Endothelial cell of umbilical vein (primary cell): Measurements from ENCODE around the gene TASOR. TPM values are rescaled to one million over a fixed set of nuclear protein-coding genes. Genes with fewer than 3 reads are reported as not detected.

Experiments used
- BruUV-seq: library from RNA; stranded (reverse); fragments of 400-500 nt; replicated peaks from 2 replicates; lab custom pipeline; 2021; lab: Mats Ljungman, UMichigan
- CTCF ChIA-PET: fragments of 300-600, 350-600 bp; sonication (Branson Sonifier 250); formaldehyde crosslinking; loops from one replicate; lab custom pipeline; 2021; ENCODE audit warnings: antibody characterized with exemption, inconsistent platforms; lab: Charles Lee
- POLR2A ChIA-PET: fragments of 300-600, 350-600 bp; sonication (Branson Sonifier 250); formaldehyde crosslinking; loops from one replicate; lab custom pipeline; 2021; ENCODE audit warnings: antibody characterized with exemption, inconsistent platforms; lab: Charles Lee
- DNase-seq: peaks from one replicate; pipeline ENCODE4 v3.0.0-alpha.2; 2011; ENCODE audit warnings: low read depth, low spot score
- FAIRE-seq: peaks from 2 replicates; lab custom pipeline; 2011; peaks lifted over from hg19 to GRCh38; lab: Jason Lieb, UNC
- H2AFZ ChIP-seq: 2 replicates; pipeline ENCODE4 v1.6.0; 2012; ENCODE audit warnings: low read depth, low read length, control low read depth, inconsistent platforms
- H3K27ac ChIP-seq: 2 replicates; pipeline ENCODE4 v1.5.1; 2011; ENCODE audit warnings: low read depth, mild to moderate bottlenecking, control low read depth, low read length, moderate library complexity; ENCODE audit not compliant: insufficient read depth
- H3K27me3 ChIP-seq, 2 experiments: 2 replicates each; pipeline versions ENCODE4 v1.6.0 to v1.6.1; 2011; ENCODE audit warnings: low read length in 2 of 2, mixed read lengths in 1 of 2; ENCODE audit not compliant: control insufficient read depth in 2 of 2, insufficient read depth in 2 of 2
- H3K36me3 ChIP-seq, 2 experiments: 2 replicates in 1 of 2; 3 replicates in 1 of 2; pipeline ENCODE4 v1.5.1; 2011; ENCODE audit warnings: low read length in 2 of 2, mild to moderate bottlenecking in 1 of 2, moderate library complexity in 1 of 2; ENCODE audit not compliant: control insufficient read depth in 2 of 2, insufficient read depth in 2 of 2; ENCODE audit errors: extremely low read depth in 1 of 2
- H3K4me1 ChIP-seq: 3 replicates; pipeline ENCODE4 v1.5.1; 2011; ENCODE audit warnings: mild to moderate bottlenecking, low read length; ENCODE audit not compliant: control insufficient read depth, insufficient read depth; ENCODE audit errors: extremely low read depth
- H3K4me2 ChIP-seq: 2 replicates; pipeline ENCODE4 v1.6.1; 2011; ENCODE audit warnings: low read length, control low read depth, mixed read lengths; ENCODE audit not compliant: insufficient read depth
- H3K4me3 ChIP-seq, 3 experiments: fragments of 200-600 bp in 1 of 3; sonication (generic), shearing (Covaris generic) in 1 of 3; replicated peaks in 1 of 3; 2 replicates each; pipeline ENCODE4 v1.5.1; 2011 to 2016; ENCODE audit warnings: control low read depth in 3 of 3, low read length in 3 of 3, mild to moderate bottlenecking in 2 of 3, inconsistent platforms in 1 of 3, low read depth in 1 of 3, moderate library complexity in 1 of 3; ENCODE audit not compliant: insufficient read depth in 1 of 3
- H3K79me2 ChIP-seq: 2 replicates; pipeline ENCODE4 v1.6.0; 2012; ENCODE audit warnings: low read length, inconsistent platforms; ENCODE audit not compliant: control insufficient read depth, insufficient read depth
- H3K9ac ChIP-seq: replicated peaks from 2 replicates; pipeline ENCODE3; 2011; ENCODE audit warnings: low read length, control low read depth; ENCODE audit not compliant: insufficient read depth; ENCODE audit errors: extremely low read depth
- H3K9me1 ChIP-seq: replicated peaks from 3 replicates; pipeline ENCODE4 v1.6.0; 2011; ENCODE audit warnings: mild to moderate bottlenecking, low read length; ENCODE audit not compliant: control insufficient read depth, insufficient read depth; ENCODE audit errors: extremely low read depth
- H3K9me3 ChIP-seq: replicated peaks from 2 replicates; pipeline ENCODE4 v1.5.1; 2012; ENCODE audit warnings: low read length, inconsistent platforms; ENCODE audit not compliant: control insufficient read depth, insufficient read depth
- H4K20me1 ChIP-seq: replicated peaks from 2 replicates; pipeline ENCODE3; 2011; ENCODE audit warnings: mild to moderate bottlenecking, low read length; ENCODE audit not compliant: control insufficient read depth, insufficient read depth; ENCODE audit errors: extremely low read depth
- CTCF ChIP-seq, 2 donors: IDR thresholded peaks; 1 replicate in 1 of 2; 2 replicates in 1 of 2; pipeline ENCODE4 v1.5.1; 2011; ENCODE audit warnings: low read length in 2 of 2, mild to moderate bottlenecking in 2 of 2, moderate library complexity in 2 of 2, control low read depth in 1 of 2, inconsistent platforms in 1 of 2, low read depth in 1 of 2; ENCODE audit not compliant: insufficient read depth in 1 of 2; ENCODE audit errors: extremely low read depth in 1 of 2
- EZH2 ChIP-seq: IDR thresholded peaks from 2 replicates; pipeline ENCODE4 v1.6.1; 2012; ENCODE audit warnings: borderline replicate concordance, low read depth, mild to moderate bottlenecking, moderate library complexity, low read length, inconsistent platforms; ENCODE audit not compliant: severe bottlenecking
- FOS ChIP-seq: IDR thresholded peaks from 2 replicates; pipeline ENCODE4 v1.6.1; 2011; ENCODE audit warnings: mild to moderate bottlenecking, low read length, moderate library complexity, borderline replicate concordance; ENCODE audit not compliant: insufficient read depth
- GATA2 ChIP-seq: IDR thresholded peaks from 2 replicates; pipeline ENCODE4 v1.7.0; 2011; ENCODE audit warnings: low read depth, mild to moderate bottlenecking, moderate library complexity, mixed read lengths, low read length; ENCODE audit not compliant: insufficient read length, insufficient read depth
- JUN ChIP-seq: IDR thresholded peaks from 2 replicates; pipeline ENCODE4 v1.6.1; 2011; ENCODE audit warnings: borderline replicate concordance, low read depth; ENCODE audit not compliant: insufficient read length, insufficient read depth
- MAX ChIP-seq: IDR thresholded peaks from 2 replicates; pipeline ENCODE4 v1.6.1; 2011; ENCODE audit not compliant: insufficient read depth, insufficient read length
- MYC ChIP-seq: IDR thresholded peaks from one replicate; pipeline ENCODE4 v1.6.1; 2011; ENCODE audit warnings: mild to moderate bottlenecking, low read depth, low read length
- POLR2A ChIP-seq: IDR thresholded peaks from 2 replicates; pipeline ENCODE4 v1.6.1; 2012; ENCODE audit warnings: low read depth, mild to moderate bottlenecking, control low read depth, low read length
- POLR2AphosphoS5 ChIP-seq: IDR thresholded peaks from 2 replicates; pipeline ENCODE4 v1.6.1; 2012; ENCODE audit warnings: low read depth, mild to moderate bottlenecking, control low read depth, low read length, moderate library complexity; ENCODE audit not compliant: insufficient read depth
- dilution Hi-C: fragments of 300-500 bp; cut with MboI; formaldehyde crosslinking; loops from one replicate; pipeline ENCODE4 v1.15.0; 2019; ENCODE audit warnings: low sequenced_read_pairs; ENCODE audit not compliant: extremely low pct_ligation_motif_present
- intact Hi-C: fragments of 100-400 bp; cut with micrococcal nuclease; formaldehyde crosslinking; loops from one replicate; pipeline ENCODE4 v1.10.0; 2022
- polyA plus RNA-seq, 4 experiments: library from polyadenylated mRNA; depleted of rRNA in 3 of 4; stranded (reverse) in 3 of 4; unstranded in 1 of 4; fragments of >200 nt; gene quantifications; 2 replicates each; pipeline versions ENCODE4 v1.2.1 to v1.2.3, GENCODE V29; 2011 to 2012; ENCODE audit warnings: missing spikeins in 1 of 4
- total RNA-seq: library from RNA; stranded (reverse); gene quantifications from 2 replicates; pipeline ENCODE4 v1.2.3, GENCODE V29; 2021

TASOR gene
- total and polyA plus RNA-seq, 2 donors (not counting 3 experiments of a cell fraction or from before 2014, with no cell fraction given), result 11.2 to 44.5 TPM

GRCh38 chr3:56706629-56707028 is 23.6 kb upstream of the TASOR start:
- intact Hi-C loops (no loop called here), dilution Hi-C loops (no loop called here)
- Histone ChIP-seq H3K9me3 (no peaks in the 10 kb centered on the region), H2AFZ (no peak overlapping the region), H4K20me1 (no peaks in the 10 kb centered on the region), H3K4me3 (no peak overlapping the region), H3K27me3 (no peaks in the 10 kb centered on the region), H3K4me2 (no peak overlapping the region), H3K4me1 (no peaks in the 10 kb centered on the region), H3K79me2 (no peaks in the 10 kb centered on the region), H3K9ac (no peak overlapping the region), H3K27ac (no peak overlapping the region), H3K9me1 (no peaks in the 10 kb centered on the region), H3K36me3 (no peaks in the 10 kb centered on the region)
- no peak for DNase-seq
- ChIA-PET POLR2A (no interaction called here), CTCF (interaction anchor here (3.7 to 5.5 kb wide), 2 partner anchors 94 to 282 kb away, joined by 109 to 249 read pairs; partner anchors contain the start of gene ARHGEF3)
- BruUV-seq, result no TSS peak
- TF ChIP-seq JUN, result no peak
- no peak for TF ChIP-seq GATA2
- no peak for TF ChIP-seq EZH2
- TF ChIP-seq POLR2AphosphoS5, result no peak
- no peak for TF ChIP-seq POLR2A
- TF ChIP-seq FOS, result no peak
- no peak for TF ChIP-seq MAX
- TF ChIP-seq CTCF (IDR thresholded peaks at IDR 0.05; ENCODE audit: extremely low read depth in 1 of 2, insufficient read depth in 1 of 2, low read depth in 1 of 2, low read length in 2 of 2), result no peak
- no peak for TF ChIP-seq MYC
- no peak for FAIRE-seq
